Stimulated activated CD8-positive, alpha-beta memory T cell treated with anti-CD3 and anti-CD28 coated beads, Interleukin-15, amount 100 ng/mL, for 24 hours (primary cell): Measurements from ENCODE around the gene GNB5.
A peak's percentile ranks its signal among the peaks of the same experiment; 100 is the strongest.
"Not testable (repeated sequence)": the region's sequence is repeated elsewhere in the genome, so short reads cannot be mapped to it uniquely, and the experiment has no call there.

Experiments
- DNase-seq: peaks from one replicate; pipeline ENCODE4 v3.0.0-alpha.2; 2020; ENCODE audit warnings: low read depth

The GNB5 gene

GRCh38 chr15:52207191-52207590 lies 16.0 kb upstream of the GNB5 start:
- no peak for DNase-seq

DNA sequence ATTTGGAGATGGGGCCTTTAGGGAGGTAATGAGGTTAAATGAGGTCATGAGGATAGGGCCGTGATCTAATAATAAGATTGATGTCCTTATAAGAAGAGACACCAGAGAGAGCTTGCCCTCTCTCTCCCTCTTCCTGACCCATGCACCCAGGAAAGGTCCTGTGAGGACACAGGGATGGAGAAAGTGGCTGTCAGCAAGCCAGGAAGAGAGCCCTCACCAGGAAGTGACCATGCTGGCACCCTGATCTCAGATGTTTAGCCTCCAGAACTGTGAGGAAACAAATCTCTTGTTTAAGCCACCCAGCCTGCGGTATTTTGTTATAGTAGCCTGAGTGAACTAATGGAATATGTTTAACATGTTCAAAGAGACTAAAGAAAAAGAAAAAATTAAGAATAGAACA lies 15.3 kb upstream of the GNB5 start:
- DNase-seq: no peak

- no peak for DNase-seq
These were observed 13.5 kb upstream of the GNB5 start for GRCh38 chr15:52204657-52205056.

GRCh38 chr15:52200831-52201365 lies 9.7 kb upstream of the GNB5 start:
- no peak for DNase-seq

- DNase-seq: no peak
These were observed 8.1 kb upstream of the GNB5 start for GRCh38 chr15:52199271-52199670.

GRCh38 chr15:52196891-52197290 lies 5.7 kb upstream of the GNB5 start:
- no peak for DNase-seq

DNA sequence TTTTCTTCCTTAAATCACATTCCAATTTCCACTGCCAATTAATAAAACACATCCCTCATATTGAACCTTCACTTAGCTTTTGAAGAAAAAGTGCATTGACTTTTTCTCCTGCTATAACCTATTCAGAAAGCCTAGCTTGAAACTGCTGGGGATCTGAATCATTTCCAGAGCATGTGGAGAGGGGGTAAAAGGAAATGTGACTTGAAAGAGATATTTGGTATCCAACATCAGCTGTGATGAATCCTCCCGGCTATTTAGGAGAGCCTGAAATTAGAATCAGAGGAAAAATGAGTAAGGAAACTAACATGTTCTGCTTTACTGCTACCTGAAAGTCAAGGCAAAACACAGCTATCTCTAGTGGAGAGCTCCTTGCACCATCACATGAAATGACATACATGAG lies 2.6 kb upstream of the GNB5 start:
- DNase-seq: no peak

GRCh38 chr15:52193321-52193720 lies 2.1 kb upstream of the GNB5 start:
- DNase-seq: no peak

- no peak for DNase-seq
These were observed 4.3 kb downstream of the GNB5 start for GRCh38 chr15:52186651-52187486.

DNA sequence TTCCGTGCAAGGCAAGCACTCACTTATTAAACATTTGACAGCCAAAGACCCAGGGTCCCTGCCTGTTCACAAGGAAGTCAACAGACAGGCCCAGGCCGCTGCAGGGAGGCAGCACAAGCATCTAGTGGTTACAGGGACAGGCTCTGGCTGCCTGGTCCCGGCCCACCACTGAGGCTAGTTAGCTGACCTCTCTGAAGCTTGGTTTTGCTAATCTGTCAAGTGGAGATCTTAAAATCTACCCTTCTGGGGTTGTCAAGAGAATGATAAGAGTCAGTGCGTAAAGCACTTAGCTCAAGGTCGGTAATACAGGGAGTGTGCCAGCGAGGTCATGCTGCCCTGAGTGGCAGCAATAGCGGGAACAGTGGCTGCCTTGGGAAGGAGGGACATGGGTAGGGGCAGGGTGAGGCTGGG lies 6.0 kb downstream of the GNB5 start:
- DNase-seq: no peak

- DNase-seq: no peak
These were observed 6.5 kb downstream of the GNB5 start for GRCh38 chr15:52184721-52185120.

GRCh38 chr15:52183562-52184173 lies 7.5 kb downstream of the GNB5 start:
- DNase-seq: no peak

GRCh38 chr15:52181938-52182780 lies 9.0 kb downstream of the GNB5 start:
- DNase-seq: no peak

DNA sequence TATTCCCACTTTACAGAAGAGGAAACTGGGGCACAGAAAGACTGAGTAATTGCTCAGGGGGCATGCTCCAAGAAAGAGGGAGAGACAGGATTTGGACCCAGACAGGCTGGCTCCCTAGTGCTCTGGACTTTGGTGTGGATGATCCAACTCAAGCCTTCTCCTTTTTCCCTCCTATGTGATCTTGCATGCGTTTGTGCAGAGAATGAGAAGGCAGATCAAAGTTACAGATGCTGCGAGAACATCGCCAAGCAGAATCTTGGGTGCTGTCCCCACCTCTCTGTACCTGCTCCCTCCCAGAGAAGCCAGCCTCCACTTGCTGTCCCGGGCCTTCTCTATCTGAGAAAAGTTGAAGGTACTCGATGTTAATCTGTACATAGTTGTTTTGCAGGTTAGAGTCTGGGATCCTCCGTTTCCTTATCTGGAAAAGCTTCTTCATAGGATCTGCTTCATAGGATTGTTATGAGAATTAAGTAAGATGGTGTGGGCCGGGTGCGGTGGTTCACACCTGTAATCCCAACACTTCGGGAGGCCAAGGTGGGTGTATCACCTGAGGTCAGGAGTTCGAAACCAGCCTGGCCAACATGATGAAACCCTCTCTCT lies 10.2 kb downstream of the GNB5 start:
- no peak for DNase-seq

- DNase-seq: no peak
These were observed 10.9 kb downstream of the GNB5 start for GRCh38 chr15:52180196-52180835.

- DNase-seq: peak; percentile 60
These were observed 11.7 kb downstream of the GNB5 start for GRCh38 chr15:52179278-52180195.

- no peak for DNase-seq
These were observed 12.4 kb downstream of the GNB5 start for GRCh38 chr15:52178765-52179164.

- DNase-seq: no peak
These were observed 18.3 kb downstream of the GNB5 start for GRCh38 chr15:52172869-52173268.

DNA sequence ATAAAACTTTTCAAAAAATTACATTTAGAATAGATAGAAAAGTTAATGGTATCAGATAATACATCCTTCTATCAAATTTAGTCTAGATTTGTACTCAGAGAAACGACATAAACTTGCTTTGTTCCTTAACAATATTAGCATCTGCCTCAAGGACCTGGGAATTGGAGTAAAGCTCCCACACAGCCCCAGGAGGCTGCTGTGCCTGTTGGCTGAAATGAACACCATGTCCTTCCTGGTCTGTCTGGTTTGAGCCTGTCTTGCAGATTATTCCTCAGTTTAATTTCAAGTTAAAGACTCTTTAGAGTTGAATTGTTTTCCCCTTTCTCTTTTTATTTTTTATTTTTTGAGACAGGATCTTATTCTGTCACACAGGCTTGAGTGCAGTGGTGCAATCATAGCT lies 19.4 kb downstream of the GNB5 start:
- DNase-seq: no peak

GRCh38 chr15:52171386-52171785 lies 19.8 kb downstream of the GNB5 start:
- DNase-seq: no peak

DNA sequence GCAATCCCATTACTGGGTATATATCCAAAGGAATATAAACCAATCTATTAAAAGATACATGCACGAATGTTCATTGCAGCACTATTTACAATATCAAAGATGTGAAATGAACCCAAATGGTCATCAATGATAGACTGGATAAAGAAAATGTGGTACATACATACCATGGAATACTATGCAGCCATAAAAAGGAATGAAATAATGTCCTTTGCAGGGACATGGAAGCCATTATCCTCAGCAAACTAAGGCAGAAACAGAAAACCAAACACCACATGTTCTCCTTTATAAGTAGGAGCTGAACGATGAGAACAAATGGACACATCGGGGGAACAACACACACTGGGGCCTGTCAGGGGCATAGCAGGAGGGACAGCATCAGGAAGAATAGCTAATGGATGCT lies 21.0 kb downstream of the GNB5 start:
- not testable (repeated sequence) for DNase-seq
